ENCODE measurements around the gene KRTAP9-2. TPM values are rescaled to one million over a fixed set of nuclear protein-coding genes. Genes with fewer than 3 reads are reported as not detected.
"Not testable (repeated sequence)": the region's sequence is repeated elsewhere in the genome, so short reads cannot be mapped to it uniquely, and the experiment has no call there.

KRTAP9-2 gene
- total RNA-seq, 1 donor: not detected

GRCh38 chr17:41232399-41233105 is 6.1 kb downstream of the KRTAP9-2 start, which contains the start of gene KRTAP9-3:
Gene KRTAP9-3 (plus strand): TSS chr17:41232449. CDS start chr17:41232502, 53 bp downstream.
- DNase-seq (ENCODE audit: low read depth in 2 of 3, low spot score in 2 of 3): not testable (repeated sequence)

DNA sequence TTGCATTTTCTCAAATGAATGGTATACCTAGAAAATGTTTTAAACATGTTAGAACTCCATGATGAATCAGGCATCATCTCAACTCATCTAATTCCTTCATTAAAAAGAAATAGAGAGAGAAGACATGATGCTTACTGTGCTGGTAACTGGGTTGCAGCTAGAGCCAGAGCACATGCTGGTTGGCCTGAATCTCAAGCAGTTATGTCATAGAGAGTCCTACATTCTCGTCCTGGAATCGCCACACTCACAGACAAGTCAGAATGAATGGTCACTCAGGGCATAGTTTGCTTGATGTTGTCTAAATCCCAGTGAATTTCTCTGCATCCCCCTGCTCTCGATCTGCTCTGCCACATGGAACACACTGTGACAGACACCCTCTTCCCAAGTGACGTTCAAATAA is 10.7 kb downstream of the KRTAP9-2 start:
- not testable (repeated sequence) for DNase-seq (ENCODE audit: low read depth in 2 of 3, low spot score in 2 of 3)

GRCh38 chr17:41237949-41238437 is 11.5 kb downstream of the KRTAP9-2 start, which contains the start of gene KRTAP9-8:
Gene KRTAP9-8 (plus strand): TSS chr17:41237999. CDS start chr17:41238052, 53 bp downstream.
- DNase-seq (ENCODE audit: low read depth in 2 of 3, low spot score in 2 of 3): not testable (repeated sequence)

DNA sequence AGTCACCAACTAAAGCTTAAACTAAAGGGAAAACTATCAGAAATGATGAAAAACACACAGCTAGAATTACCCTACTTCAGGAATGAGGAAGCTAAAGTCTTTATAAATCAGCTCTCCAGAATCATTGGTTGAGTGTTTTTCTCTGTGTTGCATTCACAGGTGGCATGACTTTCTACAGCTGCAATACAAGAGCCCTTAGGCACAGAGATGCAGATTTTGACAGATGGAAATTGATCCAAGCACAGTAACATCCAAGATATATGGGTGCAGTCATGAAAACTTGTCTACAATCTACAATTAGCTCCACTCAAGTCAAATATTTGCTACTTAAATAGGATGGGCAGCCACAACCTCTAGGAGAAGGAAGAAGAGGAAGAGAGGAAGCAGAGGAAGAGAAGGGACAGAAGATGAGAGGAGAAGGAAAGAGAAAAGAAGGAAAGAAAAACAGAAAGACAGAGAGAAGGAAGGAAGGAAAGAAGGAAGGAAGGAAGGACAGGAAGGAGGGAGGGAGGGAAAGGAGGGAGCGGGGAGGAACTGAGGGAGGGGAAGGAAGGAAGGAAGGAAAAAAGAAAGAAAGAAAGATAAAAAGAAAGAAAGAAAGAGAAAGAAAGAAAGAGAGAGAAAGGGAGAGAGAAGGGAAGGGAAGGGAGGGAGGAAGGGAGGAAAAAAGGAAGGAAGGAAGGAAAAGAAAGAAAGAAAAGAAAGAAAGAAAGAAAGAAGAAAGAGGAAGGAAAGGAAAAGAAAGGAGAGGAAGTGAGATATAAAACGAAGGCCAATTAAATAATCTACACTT is 20.7 kb downstream of the KRTAP9-2 start:
- not testable (repeated sequence) for DNase-seq (ENCODE audit: low read depth in 2 of 3, low spot score in 2 of 3)

DNA sequence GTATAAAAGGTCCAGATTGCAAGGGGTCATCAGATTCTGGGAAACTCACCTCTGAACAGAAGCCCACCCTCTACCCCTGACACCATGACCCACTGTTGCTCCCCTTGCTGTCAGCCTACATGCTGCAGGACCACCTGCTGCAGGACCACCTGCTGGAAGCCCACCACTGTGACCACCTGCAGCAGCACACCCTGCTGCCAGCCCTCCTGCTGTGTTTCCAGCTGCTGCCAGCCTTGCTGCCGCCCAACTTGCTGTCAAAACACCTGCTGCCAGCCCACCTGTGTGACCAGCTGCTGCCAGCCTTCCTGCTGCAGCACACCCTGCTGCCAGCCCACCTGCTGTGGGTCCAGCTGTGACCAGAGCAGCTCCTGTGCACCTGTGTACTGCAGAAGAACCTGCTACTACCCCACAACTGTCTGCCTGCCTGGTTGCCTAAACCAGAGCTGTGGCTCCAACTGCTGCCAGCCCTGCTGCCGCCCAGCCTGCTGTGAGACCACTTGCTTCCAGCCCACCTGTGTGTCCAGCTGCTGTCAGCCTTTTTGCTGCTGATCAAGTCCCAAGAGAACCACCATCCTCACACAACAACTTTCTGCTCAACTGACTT is 23.3 kb downstream of the KRTAP9-2 start, which contains the start of gene KRTAP9-4:
Gene KRTAP9-4, plus strand, starts transcription at position 51 of the 604 bp plus-strand sequence. Its CDS starts 34 bp downstream, at position 85.
- not testable (repeated sequence) for DNase-seq (ENCODE audit: low read depth in 2 of 3, low spot score in 2 of 3)

DNA sequence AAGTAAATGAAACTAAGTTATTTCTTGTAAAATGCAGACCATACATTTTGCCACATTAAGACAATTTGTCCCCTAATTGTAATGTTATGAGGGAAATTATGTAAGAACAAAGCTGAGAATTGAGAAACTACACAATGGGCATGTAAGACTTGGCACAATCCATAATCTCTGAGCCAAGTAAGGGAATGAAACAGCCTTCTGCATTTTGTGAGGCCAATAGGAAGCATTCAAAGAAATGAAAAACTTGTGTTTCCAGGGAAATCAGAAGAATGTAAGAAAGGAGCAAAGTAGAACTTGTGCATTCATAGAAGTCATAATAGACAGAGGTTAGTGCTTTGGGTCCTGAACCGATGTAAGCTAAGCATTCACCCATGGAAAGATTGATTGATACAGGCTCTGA is 24.8 kb downstream of the KRTAP9-2 start:
- no peak for DNase-seq (ENCODE audit: low read depth in 2 of 3, low spot score in 2 of 3)

DNA sequence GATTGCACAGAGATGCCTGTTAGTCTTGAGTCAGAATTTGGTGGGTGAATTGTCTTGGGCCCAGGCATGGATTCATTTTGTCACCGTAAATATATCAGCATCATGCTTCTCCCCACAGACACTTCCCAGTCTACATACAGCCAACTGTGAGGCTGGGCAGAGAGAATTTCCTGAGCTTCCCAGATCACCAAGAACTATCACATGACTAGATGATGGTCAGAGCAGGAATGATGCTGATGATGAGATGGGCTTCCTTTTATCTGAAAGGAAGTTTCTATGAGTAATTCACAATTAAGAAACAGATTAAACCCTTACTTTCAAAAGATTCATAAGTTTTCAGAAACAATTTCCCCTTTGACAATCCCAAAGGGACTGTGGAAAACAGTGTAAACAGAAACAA is 28.4 kb downstream of the KRTAP9-2 start:
- DNase-seq (ENCODE audit: low read depth in 2 of 3, low spot score in 2 of 3): no peak

DNA sequence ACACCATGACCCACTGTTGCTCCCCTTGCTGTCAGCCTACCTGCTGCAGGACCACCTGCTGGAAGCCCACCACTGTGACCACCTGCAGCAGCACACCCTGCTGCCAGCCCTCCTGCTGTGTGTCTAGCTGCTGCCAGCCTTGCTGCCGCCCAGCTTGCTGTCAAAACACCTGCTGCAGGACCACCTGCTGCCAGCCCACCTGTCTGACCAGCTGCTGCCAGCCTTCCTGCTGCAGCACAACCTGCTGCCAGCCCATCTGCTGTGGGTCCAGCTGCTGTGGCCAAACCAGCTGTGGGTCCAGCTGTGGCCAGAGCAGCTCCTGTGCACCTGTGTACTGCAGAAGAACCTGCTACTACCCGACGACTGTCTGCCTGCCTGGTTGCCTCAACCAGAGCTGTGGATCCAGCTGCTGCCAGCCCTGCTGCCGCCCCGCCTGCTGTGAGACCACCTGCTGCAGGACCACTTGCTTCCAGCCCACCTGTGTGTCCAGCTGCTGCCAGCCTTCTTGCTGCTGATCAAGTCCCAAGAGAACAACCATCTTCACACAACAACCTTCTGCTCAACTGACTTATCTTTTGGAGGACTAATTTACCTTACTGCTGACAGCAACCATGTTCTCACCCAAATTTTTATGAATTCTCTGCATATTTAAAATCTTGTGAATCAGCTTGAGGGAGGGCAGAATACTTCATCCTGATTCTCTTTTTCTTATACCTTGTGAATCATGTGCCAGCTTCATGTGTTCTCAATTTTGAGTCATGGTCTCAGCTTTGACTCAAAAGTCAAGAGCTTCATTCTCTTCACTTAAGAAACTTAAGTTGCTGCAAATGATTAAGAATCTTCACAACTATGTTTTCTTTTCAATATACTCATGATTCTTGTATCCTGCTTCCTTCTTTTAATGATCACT is 29.2 kb downstream of the KRTAP9-2 start, which contains the start of gene KRTAP9-9:
Gene KRTAP9-9, plus strand, starts transcription at position 4 of the 910 bp plus-strand sequence.
- not testable (repeated sequence) for DNase-seq (ENCODE audit: low read depth in 2 of 3, low spot score in 2 of 3)

- DNase-seq (ENCODE audit: low read depth in 2 of 3, low spot score in 2 of 3): no peak
Observed at GRCh38 chr17:41256291-41256685, 29.8 kb downstream of the KRTAP9-2 start.

DNA sequence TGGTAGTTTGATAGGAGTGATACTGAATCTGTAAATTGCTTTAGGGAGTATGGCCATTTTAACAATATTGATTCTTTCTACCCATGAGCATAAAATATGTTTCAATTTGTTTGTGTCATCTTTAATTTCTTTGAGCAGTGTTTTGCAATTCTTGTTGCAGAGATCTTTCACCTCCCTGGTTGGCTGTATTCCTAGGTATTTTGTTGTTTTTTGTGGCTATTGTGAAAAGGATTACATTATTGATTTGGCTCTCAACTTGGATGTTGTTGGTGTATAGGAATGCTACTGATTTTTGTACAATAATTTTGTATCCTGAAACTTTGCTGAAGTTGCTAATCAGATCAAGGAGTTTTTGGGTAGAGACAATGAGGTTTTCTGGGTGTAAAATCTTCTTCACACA is 32.0 kb downstream of the KRTAP9-2 start:
- DNase-seq (ENCODE audit: low read depth in 2 of 3, low spot score in 2 of 3): no peak

GRCh38 chr17:41263212-41263611 is 36.8 kb downstream of the KRTAP9-2 start:
- no peak for DNase-seq (ENCODE audit: low read depth in 2 of 3, low spot score in 2 of 3)

GRCh38 chr17:41264599-41264998 is 38.2 kb downstream of the KRTAP9-2 start:
- no peak for DNase-seq (ENCODE audit: low read depth in 2 of 3, low spot score in 2 of 3)

DNA sequence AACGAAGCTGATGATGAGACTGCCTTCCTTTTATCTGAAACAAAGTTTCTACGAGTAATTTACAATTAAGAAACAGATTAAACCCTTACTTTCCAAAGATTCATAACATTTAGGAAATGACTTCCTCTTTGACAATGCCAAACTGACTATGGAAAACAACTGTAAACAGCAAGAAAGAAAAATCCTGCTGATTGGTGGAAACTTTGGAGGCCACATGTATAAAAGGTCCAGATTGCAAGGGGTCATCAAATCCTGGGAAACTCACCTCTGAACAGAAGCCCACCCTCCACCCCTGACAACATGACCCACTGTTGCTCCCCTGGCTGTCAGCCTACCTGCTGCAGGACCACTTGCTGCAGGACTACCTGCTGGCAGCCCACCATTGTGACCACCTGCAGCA is 38.6 kb downstream of the KRTAP9-2 start, which contains the start of gene KRTAP9-6:
Gene KRTAP9-6, plus strand, starts transcription at position 301 of the 400 bp plus-strand sequence. Its CDS starts 0 bp downstream, at position 301.
- no peak for DNase-seq (ENCODE audit: low read depth in 2 of 3, low spot score in 2 of 3)

GRCh38 chr17:41267711-41268110 is 41.3 kb downstream of the KRTAP9-2 start:
- DNase-seq (ENCODE audit: low read depth in 2 of 3, low spot score in 2 of 3): no peak

DNA sequence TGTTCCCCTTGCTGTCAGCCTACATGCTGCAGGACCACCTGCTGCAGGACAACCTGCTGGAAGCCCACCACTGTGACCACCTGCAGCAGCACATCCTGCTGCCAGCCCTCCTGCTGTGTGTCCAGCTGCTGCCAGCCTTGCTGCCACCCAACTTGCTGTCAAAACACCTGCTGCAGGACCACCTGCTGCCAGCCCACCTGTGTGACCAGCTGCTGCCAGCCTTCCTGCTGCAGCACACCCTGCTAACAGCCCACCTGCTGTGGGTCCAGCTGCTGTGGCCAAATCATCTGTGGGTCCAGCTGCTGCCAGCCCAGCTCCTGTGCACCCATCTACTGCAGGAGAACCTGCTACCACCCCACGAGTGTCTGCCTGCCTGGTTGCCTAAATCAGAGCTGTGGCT is 44.9 kb downstream of the KRTAP9-2 start:
- DNase-seq (ENCODE audit: low read depth in 2 of 3, low spot score in 2 of 3): not testable (repeated sequence)

DNA sequence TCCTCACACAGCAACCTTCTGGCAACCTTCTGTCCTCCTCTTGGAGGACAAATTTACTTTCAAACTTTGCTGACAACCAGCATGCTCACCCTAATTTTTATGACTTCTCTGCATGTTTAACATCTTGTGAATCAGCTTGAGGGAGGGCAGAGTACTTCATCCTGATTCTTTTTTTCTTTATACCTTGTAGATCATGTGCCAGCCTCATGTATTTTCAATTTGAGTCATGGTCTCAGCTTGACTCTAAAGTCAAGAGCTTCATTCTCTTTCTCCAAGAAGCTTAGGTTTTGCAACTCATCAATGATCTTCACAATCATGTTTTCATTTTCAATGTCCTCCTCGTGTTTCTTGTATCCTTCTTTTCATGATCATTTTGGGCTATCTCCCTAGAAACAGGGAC is 45.4 kb downstream of the KRTAP9-2 start:
- no peak for DNase-seq (ENCODE audit: low read depth in 2 of 3, low spot score in 2 of 3)

DNA sequence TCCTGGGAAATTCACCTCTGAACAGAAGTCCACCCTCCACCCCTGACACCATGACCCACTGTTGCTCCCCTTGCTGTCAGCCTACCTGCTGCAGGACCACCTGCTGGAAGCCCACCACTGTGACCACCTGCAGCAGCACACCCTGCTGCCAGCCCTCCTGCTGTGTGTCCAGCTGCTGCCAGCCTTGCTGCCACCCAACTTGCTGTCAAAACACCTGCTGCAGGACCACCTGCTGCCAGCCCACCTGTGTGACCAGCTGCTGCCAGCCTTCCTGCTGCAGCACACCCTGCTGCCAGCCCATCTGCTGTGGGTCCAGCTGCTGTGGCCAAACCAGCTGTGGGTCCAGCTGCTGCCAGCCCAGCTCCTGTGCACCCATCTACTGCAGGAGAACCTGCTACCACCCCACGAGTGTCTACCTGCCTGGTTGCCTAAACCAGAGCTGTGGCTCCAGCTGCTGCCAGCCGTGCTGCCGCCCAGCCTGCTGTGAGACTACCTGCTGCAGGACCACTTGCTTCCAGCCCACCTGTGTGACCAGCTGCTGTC is 49.3 kb downstream of the KRTAP9-2 start, which contains the start of gene KRTAP9-7:
Gene KRTAP9-7, plus strand, starts transcription at position 51 of the 543 bp plus-strand sequence. Its CDS starts 0 bp downstream, at position 51.
- DNase-seq (ENCODE audit: low read depth in 2 of 3, low spot score in 2 of 3): not testable (repeated sequence)

All from hematopoietic multipotent progenitor cell (in vitro differentiated cells).